Choroid plexus epithelial cell (primary cell): ENCODE data around the gene DNAAF1.

Experiments used
- DNase-seq: peaks from one replicate; pipeline ENCODE4 v3.0.0-alpha.2; 2010; ENCODE audit warnings: low read depth
- H3K4me3 ChIP-seq: 2 replicates; pipeline ENCODE4 v1.5.1; 2011; ENCODE audit warnings: low read depth, mild to moderate bottlenecking, control low read depth, low read length, moderate library complexity
- TF ChIP-seq, protein P1 (sequence below): conservative IDR thresholded peaks from 2 replicates; pipeline ENCODE4 v1.5.1; 2011; ENCODE audit warnings: low read depth, mild to moderate bottlenecking, control low read depth, inconsistent platforms, low read length, moderate library complexity

The DNAAF1 gene

DNA sequence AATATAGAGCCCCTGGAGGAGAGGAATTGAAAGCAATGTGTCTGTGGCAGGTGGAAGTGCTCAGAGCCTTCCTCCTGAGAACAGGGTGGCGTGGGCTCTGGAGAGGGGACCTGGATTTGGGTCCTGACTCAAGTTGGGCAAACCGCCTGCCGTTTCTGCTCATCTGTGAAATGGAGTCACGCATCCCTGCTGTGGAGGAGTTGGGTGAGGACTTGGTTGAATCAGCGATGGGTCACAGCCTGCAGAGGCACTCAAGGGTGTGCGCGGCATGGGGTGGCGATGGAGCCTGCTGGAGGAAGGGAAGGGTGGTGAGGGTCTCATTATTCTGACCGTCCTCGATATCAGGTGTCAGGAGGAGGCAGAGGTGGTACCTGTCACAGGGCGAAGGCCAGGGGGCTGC, 48.9 kb downstream of the DNAAF1 start:
- H3K4me3 ChIP-seq = no peak overlapping the region
- DNase-seq = no peak

DNA sequence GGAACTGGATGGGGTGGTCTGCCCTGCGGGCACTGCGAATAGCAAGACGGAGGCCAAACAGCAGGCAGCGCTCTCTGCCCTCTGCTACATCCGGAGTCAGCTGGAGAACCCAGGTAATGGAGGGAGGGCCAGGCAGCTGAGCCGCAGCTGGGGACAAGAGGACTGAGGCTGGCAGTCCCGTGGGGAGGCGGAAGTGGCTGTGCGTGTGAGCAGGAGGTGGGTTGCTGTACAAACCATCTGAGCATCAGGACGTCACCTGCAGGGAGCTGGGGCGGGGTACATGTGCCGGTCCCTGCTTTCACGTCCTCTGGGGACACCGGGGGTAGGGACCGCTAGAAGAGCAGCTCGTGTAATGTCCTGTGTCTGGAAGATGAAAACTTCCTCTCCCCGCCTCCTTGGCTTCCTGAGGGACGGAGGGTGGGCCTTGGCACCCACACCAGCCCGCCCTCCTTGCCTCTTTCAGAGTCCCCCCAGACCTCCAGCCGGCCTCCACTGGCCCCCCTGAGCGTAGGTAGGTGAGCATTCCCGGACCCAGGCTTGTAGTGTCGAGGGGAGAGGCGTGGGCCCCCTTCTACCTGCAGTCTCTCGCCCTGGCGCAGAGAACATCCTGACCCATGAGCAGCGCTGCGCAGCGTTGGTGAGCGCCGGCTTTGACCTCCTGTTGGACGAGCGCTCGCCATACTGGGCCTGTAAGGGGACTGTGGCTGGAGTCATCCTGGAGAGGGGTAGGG, 49.5 kb downstream of the DNAAF1 start:
- no peak overlapping the region for H3K4me3 ChIP-seq
- no peak for DNase-seq
- TF ChIP-seq, protein P1, sequence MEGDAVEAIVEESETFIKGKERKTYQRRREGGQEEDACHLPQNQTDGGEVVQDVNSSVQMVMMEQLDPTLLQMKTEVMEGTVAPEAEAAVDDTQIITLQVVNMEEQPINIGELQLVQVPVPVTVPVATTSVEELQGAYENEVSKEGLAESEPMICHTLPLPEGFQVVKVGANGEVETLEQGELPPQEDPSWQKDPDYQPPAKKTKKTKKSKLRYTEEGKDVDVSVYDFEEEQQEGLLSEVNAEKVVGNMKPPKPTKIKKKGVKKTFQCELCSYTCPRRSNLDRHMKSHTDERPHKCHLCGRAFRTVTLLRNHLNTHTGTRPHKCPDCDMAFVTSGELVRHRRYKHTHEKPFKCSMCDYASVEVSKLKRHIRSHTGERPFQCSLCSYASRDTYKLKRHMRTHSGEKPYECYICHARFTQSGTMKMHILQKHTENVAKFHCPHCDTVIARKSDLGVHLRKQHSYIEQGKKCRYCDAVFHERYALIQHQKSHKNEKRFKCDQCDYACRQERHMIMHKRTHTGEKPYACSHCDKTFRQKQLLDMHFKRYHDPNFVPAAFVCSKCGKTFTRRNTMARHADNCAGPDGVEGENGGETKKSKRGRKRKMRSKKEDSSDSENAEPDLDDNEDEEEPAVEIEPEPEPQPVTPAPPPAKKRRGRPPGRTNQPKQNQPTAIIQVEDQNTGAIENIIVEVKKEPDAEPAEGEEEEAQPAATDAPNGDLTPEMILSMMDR = no peak

More for the DNA sequence above, 48.9 kb downstream of the DNAAF1 start:
- TF ChIP-seq, protein P1 = no peak

DNA sequence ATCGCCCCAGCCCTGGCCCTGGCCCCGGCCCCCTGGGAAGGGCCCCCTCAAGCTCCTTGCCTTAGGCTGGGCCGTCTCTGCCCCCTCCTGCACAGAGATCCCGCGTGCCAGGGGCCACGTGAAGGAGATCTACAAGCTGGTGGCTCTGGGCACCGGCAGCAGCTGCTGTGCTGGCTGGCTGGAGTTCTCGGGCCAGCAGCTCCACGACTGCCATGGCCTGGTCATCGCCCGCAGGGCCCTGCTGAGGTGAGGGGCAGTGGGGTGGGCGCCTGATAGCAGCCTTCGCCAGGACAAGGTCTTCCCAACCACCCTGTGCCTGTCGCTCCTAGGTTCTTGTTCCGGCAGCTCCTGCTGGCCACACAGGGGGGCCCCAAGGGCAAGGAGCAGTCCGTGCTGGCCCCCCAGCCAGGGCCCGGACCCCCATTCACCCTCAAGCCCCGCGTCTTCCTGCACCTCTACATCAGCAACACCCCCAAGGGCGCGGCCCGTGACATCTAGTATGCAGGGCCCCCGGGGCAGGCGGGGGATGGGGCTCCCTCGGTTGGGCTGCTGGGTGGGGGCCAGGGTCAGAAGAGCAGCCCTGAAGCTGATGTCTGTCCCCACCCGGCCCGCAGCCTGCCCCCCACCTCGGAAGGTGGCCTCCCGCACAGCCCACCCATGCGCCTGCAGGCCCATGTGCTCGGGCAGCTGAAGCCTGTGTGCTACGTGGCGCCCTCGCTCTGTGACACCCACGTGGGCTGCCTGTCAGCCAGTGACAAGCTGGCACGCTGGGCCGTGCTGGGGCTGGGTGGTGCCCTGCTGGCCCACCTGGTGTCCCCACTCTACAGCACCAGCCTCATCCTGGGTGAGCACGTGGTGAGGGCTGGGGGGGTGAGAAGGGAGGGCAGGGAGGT, 50.3 kb downstream of the DNAAF1 start:
- no peak overlapping the region for H3K4me3 ChIP-seq
- DNase-seq = no peak
- TF ChIP-seq, protein P1 = no peak

DNA sequence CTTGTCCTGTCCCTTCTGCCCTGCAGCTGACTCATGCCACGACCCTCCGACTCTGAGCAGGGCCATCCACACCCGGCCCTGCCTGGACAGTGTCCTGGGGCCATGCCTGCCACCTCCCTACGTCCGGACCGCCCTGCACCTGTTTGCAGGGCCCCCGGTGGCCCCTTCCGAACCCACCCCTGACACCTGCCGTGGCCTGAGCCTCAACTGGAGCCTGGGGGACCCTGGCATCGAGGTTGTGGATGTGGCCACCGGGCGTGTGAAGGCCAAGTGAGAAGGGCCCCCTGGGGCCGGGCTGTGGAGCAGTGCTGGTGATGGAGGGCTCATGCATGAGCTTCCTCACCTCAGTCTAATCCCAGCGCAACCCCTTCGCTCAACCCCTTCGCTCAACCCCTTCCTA, 51.0 kb downstream of the DNAAF1 start:
- no peak overlapping the region for H3K4me3 ChIP-seq
- DNase-seq = no peak
- TF ChIP-seq, protein P1 = no peak

DNA sequence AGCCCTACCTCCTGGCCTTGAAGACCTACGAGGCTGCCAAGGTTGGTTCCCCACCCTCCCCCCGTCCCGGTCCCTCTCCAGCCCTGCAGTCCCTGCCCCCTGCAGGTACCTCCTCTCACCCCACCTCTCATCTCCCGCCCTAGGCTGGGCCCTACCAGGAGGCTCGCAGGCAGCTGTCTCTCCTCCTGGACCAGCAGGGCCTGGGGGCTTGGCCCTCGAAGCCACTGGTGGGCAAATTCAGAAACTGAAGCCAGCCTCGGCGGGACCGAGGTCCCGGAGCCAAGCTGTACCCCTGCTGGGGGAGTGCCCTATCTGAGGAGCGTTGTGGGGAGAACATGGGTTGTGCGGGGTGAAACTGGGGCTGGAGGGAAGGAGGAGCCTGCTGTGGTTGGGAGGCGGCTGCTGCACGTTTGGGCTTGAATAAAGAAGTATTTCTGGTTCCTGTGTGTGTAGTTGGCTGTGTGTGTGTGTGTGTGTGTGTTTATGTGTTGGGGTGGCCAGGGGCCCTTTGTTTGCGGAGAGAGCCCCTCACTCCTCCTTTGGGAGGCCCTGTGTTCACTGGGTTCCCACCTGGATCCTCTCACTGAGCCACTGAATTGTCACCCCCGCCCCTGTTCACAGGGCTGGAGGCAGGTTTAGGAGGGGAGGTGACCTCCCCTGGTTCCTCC, 51.8 kb downstream of the DNAAF1 start:
- H3K4me3 ChIP-seq = no peak overlapping the region

DNA sequence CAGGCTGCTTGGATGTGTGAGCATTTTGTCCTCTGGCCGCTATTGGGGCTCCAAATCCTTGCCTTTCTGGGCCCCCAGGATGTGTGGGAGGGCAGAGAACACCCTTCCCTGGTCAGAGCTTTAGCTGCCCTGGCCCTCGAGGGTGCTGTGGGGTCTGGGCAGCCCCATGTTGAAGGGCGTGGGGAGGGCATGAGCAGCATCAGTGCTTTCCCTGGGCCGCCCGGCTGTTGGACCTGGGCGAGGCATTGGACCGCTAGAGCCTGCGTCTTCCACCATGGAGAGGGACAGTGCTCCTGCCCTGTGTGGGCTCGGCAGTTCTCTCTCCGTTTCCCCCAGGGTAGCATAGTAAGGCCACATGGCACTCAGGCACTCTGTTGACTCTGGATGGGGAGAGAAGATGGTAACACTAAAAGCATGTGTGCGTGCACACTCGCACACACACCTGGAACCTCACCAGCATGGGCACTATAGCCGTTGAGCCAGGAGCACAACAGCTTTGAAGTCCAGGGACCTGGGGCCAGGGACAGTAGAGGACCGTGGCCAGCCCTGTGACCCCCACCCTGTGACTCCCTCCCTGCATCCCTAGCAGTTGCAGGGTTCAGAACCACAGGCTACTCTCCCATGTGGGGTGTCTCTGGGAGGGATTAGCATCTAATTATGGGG, 52.5 kb downstream of the DNAAF1 start:
- no peak for DNase-seq
- TF ChIP-seq, protein P1 = no peak
- no peak overlapping the region for H3K4me3 ChIP-seq

More for the DNA sequence above, 51.8 kb downstream of the DNAAF1 start:
- TF ChIP-seq, protein P1 = no peak
- DNase-seq = no peak
